Embryonic facial prominence (tissue), 1 donor: ENCODE data around the gene AKIRIN2.

Experiments used
- DNase-seq: peaks from one replicate; pipeline ENCODE4 v3.0.0-alpha.2; 2016; ENCODE audit errors: extremely low spot score

Gene AKIRIN2

DNA sequence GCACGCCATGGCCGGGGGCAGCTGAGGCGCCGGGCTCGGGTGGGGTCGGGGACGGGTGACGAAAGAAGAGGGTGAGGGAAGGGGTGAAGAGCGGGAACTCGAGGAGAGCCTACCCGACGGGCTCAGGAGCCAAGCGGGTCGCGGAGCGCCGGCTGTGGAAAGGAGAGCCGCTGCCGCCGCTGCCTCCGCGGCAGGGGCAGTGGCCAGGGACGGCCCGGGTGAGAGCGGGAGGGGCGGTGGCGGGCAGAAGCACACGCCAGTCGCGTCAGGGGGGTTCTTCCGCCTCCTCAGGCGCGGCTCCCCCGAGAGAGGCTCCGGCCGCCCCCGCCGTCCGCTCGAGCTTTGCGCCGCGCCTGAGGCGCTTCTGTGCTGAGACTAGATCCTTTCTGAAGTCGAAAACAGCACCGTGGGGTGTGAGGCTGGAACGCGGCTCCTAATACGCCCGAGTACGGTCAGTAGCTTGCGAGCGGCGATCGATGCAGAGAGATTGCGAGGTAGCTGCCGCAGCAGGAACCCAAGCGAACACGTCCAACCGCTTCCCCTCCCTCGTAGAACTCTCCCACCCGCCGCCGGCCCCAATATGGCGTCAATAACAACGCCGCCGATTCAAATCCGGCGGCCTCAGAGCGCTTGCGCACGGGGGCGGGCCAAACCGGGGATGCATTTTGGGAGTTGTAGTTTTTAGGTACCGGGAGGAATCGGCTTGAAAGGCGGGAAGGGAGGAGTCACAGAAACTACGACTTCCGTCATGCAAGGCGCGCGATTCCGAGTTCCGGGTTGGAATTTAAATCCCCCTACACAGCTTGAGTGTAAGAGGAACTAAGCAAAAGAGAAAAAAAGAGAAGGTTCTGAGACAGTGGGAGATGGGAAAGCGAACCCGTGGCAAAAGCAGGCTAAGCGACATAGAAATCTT, at the start of gene AKIRIN2:
Gene AKIRIN2 (minus strand): TSS at position 558 of the 913 bp plus-strand sequence. CDS start 549 bp downstream, at position 9.
- peak; percentile 99 for DNase-seq

GRCh38 chr6:87747646-87748045, 45.6 kb upstream of the AKIRIN2 start:
- no peak for DNase-seq

DNA sequence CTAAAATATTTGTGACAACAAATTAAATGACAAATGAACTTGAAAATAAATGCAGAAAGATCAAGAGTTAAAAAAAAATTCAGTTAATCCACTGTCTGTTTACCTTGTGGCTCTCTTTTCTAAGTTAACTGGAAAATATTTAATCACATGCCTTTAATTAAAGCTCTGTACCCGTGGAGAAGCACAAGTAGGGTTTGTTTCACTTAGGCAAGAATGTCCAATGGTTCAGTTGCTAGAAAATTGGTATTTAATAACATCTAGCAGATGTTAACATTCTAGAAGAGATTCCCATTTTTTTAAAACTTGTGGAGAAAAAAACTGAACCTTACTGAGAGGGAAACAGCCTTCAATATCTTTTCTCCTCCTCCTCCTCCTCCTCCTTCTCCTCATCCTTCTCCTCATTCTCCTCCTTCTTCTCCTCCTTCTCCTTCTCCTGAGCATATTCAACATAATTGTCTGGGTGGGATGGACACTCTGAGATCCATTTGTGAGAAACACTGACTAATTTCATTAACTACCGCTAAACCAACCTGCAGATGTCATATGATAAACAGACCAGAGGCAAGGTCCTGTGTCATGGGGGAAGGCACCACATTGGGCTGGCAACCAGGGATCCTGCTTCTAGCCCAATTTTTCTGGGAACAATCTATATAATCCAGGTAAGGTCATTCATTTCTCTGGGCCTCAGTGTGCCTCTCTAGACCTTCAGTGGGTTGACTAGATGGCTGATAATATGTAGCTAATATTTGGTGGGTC, 44.1 kb upstream of the AKIRIN2 start:
- DNase-seq, result no peak

DNA sequence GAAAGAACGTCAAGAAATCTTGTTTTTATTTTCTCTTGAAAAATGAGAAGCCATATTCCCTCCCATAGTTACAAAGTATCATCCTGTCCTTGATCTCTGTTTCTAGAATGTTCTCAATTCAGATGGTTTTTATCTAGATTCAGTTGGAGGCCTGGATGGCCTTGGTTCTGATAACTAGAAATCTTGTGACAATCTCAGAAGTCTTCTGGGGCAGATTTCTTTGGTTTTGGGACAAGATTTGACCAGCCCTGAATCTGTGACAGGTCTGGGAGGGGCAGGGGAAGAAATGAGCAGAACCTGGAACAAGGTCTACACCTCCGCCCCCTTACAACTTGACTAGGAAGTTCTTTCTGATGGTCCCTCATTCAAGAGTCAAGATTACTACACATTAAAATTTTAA, 41.4 kb upstream of the AKIRIN2 start:
- DNase-seq, result no peak

GRCh38 chr6:87742106-87742505, 40.1 kb upstream of the AKIRIN2 start:
- DNase-seq, result no peak

DNA sequence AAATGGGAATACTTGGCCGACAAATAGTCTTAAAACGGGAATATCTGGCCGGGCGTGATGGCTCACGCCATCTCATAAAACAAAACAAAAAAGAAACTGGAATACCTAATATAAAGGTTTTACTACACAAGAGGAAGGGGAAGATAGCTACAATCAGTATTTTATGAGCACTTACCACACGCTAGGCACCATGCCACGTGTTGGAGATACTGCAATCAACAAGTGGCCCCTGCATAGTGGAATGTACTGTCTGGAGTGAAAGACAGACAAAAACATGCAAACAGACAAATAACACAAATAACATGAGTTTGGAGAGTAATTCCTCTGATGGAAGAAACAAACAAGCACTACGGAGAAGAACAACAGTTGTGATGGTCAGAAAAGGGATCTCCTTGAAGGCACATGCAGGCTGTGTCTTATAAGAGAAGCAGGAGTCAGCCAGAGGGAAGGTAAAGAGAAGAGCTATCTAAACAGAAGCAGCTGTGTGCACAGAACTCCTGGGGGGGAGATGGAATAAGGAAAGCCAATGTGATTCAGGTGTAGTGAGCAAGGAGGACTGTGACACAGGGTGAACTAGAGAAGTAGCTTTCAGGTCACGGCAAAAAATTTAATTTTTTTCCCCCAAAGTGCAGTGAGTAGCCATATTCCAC, 39.1 kb upstream of the AKIRIN2 start:
- DNase-seq, result no peak

DNA sequence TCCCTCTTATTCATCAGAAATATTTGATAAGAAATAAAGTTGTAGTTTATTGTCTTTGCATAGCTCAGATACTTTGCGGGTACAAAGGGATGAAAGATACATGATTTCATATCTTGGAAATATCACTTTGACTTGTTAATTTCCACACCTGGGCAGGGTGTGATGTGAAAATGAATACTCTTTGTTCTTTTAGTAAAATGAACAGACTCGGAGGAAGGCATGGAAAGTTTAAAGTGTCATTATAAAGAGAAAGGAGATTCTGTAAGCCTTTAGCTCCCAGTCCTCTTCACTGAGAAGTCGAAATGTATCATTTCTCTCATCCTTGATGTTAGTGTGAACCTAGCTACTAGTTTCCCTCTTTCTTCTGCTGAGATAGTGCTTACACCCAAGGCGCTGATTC, 36.7 kb upstream of the AKIRIN2 start:
- no peak for DNase-seq

DNA sequence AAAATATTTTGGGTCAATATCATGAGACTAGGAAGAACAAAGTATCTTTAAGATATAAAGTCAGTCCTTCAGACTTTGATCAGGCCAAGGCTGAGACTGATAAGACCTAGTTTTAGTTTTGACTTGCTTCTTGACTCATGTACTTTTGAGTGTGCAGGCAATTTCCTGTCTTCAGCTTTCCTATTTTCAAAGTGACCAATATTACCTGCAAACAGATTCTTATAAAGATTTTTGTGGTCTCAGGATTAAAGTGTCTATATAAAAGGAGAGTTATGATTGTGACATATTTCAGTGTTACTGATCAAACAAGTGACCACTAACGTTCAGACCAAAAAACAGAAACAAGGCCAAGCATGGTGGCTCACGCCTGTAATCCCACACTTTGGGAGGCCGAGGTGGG, 36.0 kb upstream of the AKIRIN2 start:
- DNase-seq, result no peak

DNA sequence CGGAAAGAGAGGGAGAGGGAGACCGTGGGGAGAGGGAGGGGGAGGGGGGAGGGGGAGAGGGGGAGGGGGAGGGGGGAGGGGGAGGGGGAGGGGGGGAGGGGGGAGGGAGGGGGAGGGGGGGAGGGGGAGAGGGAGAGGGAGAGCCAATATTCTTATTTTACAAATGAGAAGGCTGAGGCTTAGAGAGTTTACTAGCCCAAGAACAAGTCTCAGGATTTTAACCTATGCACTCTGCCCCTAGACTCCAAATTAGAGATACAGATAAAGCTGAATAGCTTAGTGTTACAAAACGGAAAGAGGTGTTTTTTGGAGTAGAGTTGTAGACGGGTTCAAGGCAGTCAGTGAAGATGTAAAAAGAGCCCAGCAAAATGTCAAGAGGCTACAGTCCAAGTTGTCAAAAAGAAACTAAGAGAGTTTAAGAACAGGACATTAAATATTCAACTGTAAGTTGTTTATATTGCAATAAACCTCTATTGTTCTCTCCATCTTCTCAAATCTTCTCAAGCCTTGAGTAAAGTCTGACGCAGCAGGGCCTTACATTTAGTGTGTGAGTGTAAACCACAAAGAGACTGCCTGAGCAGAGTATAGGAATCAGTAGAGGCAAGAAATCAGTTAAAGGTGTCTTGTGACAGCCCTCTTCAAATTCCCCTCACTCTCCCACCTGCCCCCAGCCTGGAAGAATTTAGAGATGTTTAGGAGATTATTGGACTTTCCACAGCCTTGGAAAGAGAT, 34.9 kb upstream of the AKIRIN2 start:
- no peak for DNase-seq

DNA sequence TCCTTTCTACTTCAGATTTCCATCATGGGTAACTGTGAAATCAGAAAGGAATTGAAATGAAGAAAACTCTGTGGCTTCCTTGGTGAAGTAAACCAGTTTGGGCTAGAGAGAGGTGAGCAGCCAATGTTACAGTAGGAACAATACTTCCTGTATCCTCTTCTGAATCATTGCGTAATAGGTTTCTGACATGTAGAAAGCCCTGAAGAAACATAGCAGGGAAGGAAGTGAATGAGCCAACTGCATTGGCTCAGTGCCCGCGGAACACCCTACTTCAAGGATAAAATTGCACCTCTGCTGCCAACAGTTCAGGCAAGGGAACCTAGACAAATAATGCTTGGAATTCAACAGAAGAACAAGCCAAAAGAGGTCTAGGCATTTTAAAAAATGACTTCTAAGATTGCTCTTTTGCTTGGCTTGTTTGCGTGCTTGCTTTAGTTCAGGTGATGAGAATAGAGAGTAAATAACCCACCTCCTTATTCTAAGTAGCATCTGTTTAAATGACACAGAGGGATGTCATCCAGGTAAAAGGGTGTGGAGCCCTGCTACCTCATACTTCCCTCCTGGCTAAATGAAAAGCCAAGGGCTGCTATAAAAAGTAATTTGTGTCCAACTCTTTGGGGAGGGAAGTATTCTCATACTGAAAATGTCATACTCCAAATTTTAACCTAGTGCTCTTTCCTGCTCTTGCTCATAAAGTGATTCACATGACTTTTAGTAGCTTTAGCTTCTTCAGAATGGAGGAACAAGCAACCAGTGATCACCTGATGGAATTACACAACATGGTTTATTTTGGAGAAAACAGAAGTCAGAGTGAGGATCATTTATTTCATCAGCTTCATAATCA, 30.0 kb upstream of the AKIRIN2 start:
- peak; percentile 62 for DNase-seq

DNA sequence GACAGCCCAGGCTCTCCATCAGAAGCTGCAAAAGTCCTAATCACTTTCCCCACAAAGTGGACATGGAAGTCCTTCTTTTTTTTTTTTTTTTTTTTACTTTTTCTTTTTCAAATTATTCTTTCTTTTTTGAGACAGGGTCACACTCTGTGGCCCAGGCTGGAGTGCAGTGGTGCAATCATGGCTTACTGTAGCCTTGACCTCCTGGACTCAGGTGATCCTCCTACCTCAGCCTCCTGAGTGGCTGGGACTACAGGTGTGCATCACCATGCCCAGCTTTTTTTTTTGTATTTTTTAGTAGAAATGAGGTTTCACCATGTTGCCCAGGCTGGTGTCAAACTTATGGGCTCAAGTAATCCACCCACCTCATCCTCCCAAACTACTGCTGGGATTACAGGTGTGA, 29.0 kb upstream of the AKIRIN2 start:
- no peak for DNase-seq

DNA sequence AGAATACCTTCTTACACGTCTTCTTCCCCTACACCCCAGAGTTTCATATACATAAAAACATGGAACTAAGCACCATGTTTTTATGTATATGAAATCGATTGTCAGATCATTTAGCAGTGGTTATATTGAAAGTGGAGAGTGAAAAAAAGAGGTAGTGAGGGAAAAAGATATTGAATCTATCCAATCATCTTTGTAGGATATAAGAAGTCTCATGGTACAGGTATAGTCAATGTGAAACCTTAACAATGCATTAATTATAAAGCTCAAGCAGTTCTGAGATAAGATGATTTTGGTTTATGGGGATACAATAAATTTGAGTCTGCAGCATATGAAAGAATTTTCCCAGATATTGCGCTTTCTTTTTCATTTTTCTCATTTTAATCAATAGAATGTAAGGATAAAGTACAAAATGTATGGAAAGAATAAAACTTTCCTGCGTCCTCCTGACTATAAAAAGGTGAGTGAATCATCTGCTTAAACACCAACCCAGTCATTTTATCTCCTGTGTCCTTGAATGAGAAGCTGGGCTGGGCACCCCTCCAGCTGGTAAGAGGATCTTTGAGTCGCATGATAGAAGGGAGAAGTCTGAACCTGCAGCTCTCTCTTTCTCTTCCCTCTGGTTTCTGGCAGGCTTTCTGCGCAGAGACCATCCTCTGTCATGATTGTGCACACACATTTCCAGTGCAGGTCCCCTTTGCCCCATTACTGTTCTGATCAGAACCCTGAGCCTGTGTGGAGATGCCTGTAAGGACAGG, 28.1 kb upstream of the AKIRIN2 start:
- DNase-seq, result no peak

DNA sequence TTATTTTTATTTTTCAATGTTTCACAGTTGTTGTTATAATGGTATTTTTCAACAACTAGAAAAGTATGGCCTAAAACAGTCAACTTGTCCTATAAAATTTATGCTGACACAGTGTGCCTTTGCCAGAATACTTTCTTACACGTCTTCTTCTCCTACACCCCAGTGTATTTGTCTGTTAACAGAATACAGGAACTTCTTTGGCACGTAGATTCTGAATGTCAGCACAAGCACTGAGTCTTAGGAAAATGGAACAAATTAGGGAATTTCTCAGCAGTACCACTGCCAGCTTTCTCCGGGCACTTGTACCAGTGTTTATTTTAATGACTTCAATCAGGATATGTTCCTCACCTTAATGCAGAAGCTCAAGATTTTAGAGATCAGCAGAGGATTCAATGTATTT, 26.7 kb upstream of the AKIRIN2 start:
- DNase-seq, result no peak

DNA sequence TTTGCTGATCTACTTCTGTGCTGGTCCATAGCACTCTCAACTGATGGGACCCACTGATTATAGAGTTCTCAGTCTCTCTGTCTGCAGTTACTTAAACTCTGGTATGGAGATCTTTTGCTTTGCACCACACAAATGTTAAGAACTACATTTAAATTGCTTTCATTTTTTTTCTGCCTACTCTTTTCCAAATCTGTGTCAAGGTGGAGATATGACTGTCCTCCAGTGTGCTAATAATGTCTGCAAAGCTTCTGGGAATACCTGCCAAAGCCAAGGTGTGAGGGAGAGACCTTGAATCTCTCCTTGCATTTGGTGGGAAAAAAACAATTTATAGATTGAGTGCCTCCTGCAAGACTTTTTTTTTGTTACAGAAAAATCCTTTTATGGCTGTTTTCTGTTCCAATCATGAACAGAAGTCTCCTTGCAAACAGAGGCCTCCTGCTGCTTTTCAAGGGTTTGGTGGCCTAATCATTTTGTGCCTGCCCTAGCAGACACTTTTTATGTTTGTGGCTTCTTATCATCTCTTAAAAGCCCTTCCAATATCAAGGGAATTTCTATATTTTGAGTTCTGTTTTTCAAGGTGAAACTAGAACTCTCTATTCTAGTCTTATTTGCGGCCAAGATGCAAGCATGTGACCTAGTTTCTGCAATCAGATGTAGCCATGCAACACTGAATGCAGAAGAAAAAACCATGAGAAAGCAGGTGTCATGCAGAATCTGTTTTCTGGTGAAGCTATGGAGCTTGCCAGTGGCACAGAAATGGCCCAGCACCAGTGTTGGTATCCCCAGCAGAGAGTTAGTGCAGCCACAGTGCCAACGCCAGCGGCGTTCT, 23.2 kb upstream of the AKIRIN2 start:
- DNase-seq, result no peak

DNA sequence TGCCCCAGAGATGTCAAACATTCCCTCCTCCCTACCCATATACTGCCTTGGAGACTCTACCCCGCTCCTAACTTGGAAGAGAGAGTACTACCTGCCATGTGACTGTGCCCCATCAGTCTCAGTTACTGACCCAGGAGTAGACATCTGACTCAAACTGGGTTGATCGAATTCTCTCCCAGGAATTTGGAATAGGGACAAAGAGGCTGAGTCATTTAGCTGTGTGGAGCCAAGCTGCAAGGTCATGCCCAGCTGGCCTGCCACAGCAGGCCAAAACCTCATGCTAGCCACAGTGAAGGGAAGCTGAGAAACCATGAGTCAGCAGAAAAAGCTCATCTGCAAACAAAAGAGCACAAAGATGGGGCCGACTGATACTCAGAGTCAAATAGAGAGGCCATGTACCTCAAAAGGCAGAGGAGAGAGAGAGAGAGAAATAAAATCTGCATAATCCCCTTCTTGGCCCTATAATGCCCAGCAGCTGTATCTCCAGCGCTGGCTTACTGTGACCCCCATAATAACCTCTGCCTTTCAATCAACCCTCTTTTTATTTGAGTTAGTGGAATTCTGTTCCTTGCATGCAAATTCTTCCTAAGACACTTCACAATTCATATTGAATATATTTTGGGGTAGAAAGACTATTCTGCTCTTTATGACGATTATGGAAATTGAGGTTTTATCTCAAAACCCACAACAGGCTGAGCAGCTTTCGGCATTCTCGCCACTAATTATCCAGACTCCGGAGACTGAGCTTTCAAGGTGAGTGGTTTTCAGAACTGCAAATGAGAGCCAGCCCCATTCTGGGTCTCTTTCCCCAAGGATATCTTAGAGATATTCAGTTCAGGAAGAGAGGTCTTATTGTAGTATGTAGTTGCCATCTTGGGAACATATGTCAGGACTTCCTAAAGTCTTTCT, 21.4 kb upstream of the AKIRIN2 start:
- no peak for DNase-seq

DNA sequence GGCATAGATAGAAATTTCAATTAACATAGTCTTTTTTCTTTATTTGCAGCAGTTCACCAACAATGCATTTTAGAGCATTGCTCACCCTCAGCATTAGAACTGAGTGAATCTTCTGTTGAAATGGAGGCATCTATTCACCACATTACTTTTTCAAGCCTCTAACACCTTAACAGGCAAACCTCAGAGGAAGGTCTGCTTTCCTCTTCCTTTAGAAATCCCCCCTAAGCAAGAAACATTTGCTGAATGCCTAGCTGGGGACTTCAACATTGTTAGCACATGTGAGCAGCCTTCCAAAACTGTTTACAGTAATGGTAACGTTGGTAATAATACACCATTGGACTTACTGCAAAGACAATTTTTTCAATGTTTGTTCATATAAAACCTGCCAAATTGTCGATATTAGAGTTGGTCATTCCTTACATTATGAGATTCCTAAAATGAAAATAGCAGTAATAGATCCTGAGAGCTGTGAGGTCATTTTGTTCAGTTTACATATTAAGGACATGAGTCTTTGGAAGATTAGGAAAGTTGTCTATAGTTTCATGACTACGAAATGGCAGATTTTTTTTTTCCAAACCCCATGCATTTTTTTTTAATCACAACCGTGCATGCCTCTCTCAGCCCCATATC, 20.6 kb upstream of the AKIRIN2 start:
- no peak for DNase-seq

DNA sequence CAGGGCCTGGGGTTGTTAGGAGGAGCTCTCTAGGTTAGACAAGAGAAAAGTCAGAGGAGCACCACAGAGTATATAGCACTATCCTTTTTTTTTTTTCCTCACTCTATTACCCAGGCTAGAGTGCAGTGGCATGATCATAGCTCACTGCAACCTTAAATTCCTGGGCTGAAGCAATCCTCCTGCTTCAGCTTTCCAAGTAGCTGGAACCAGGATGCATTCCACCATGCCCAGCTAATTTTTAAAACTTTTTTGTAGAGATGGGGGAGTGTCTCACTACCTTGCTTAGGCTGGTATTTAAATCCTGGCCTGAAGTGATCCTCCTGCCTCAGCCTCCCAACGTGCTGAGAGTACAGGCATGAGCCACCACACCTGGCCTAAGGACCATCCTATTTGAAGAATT, 19.3 kb upstream of the AKIRIN2 start:
- no peak for DNase-seq
